HepG2 (cell line): ENCODE data around the gene INAFM2.

ENCODE experiments used
- ELF4 ChIP-seq: sonication (generic); formaldehyde crosslinking; IDR thresholded peaks from 2 replicates; pipeline ENCODE4 v1.5.0; 2020; ENCODE audit warnings: missing genetic modification reagents, mild to moderate bottlenecking, moderate library complexity, borderline replicate concordance
- MLXIP ChIP-seq: sonication (generic); formaldehyde crosslinking; IDR thresholded peaks from 2 replicates; pipeline ENCODE4 v1.9.0; 2021; ENCODE audit warnings: missing genetic modification reagents, borderline replicate concordance
- ZNF124 ChIP-seq: sonication (generic); formaldehyde crosslinking; IDR thresholded peaks from 2 replicates; pipeline ENCODE4 v1.4.0; 2020; ENCODE audit warnings: missing genetic modification reagents
- ZNF350 ChIP-seq: sonication (generic); formaldehyde crosslinking; IDR thresholded peaks from 2 replicates; pipeline ENCODE4 v1.4.0; 2020; ENCODE audit warnings: mild to moderate bottlenecking, low read depth, missing genetic modification reagents, borderline replicate concordance
- ZNF7 ChIP-seq: IDR thresholded peaks from 2 replicates; pipeline ENCODE4 v1.6.1; 2016; ENCODE audit warnings: missing biosample characterization, missing genetic modification reagents

DNA sequence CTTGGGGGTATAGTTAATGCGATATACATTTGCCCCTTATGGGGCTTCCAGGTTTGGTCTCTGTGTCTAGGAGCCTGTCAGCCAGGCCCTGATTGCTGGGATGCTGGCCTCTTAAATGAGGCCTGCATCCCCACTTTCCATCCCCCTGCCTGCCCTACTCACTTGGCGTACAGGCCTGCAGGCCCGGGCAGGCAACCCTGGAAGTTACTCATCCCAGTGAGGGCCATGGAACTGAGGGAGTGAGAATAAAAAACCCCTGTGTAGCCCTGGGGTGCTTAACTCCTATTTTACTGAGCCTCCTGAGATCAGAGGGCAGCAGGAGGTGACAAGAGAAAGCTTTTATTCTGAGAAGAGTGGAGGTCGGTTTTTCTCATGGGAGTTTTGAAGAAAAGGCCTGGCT, 36.5 kb downstream of the INAFM2 start:
- TF ChIP-seq MLXIP = no peak
- TF ChIP-seq ZNF7 (CRISPR knock-in tag) = no peak
- TF ChIP-seq ELF4 = no peak
- TF ChIP-seq ZNF124 (CRISPR knock-in tag) = no peak
- no peak for TF ChIP-seq ZNF350 (CRISPR knock-in tag)
